Neural progenitor cell (in vitro differentiated cells): ENCODE measurements around the gene AADACL4.

Experiments
- EZH2 ChIP-seq: fragments of 200-600 bp; sonication (generic); IDR thresholded peaks from 2 replicates; pipeline ENCODE4 v1.6.1; 2017; ENCODE audit warnings: antibody characterized with exemption, mild to moderate bottlenecking, moderate library complexity
- EZH2phosphoT487 ChIP-seq: fragments of 200-600 bp; sonication (generic); IDR thresholded peaks from 2 replicates; pipeline ENCODE4 v1.6.1; 2017; ENCODE audit warnings: antibody characterized with exemption
- TF ChIP-seq, protein P1 (sequence below): fragments of 200-600 bp; sonication (generic); IDR thresholded peaks from 2 replicates; pipeline ENCODE4 v1.5.1; 2017; ENCODE audit warnings: antibody characterized with exemption, mild to moderate bottlenecking

DNA sequence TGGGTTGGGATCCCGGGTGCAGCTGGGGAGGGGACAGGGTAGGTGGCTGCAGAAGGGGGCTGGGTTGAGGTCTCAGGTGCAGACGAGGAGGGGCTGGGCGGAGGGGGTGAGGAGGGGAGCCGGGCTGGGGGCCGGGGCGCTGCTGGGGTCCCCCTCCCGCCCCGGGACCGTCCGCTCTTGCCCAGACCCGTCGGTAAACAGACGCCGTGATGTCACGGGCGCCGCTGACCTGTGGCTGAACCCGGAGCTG lies 48.2 kb upstream of the AADACL4 start:
- TF ChIP-seq, protein P1, sequence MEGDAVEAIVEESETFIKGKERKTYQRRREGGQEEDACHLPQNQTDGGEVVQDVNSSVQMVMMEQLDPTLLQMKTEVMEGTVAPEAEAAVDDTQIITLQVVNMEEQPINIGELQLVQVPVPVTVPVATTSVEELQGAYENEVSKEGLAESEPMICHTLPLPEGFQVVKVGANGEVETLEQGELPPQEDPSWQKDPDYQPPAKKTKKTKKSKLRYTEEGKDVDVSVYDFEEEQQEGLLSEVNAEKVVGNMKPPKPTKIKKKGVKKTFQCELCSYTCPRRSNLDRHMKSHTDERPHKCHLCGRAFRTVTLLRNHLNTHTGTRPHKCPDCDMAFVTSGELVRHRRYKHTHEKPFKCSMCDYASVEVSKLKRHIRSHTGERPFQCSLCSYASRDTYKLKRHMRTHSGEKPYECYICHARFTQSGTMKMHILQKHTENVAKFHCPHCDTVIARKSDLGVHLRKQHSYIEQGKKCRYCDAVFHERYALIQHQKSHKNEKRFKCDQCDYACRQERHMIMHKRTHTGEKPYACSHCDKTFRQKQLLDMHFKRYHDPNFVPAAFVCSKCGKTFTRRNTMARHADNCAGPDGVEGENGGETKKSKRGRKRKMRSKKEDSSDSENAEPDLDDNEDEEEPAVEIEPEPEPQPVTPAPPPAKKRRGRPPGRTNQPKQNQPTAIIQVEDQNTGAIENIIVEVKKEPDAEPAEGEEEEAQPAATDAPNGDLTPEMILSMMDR: no peak
- no peak for TF ChIP-seq EZH2phosphoT487
- TF ChIP-seq EZH2: no peak
